ENCODE results near the gene VAX1. TPM values are rescaled to one million over a fixed set of nuclear protein-coding genes. Genes with fewer than 3 reads are reported as not detected.

VAX1 gene
- total RNA-seq, 1 experiment from 2014 or later = not detected

GRCh38 chr10:117169480-117169879, 31.4 kb upstream of the VAX1 start:
- H4K20me1 ChIP-seq (ENCODE audit: control insufficient read depth, insufficient read depth, insufficient read length) = no peaks in the 10 kb centered on the region
- H2BK120ac ChIP-seq (ENCODE audit: low read depth, low read length, poor library complexity, severe bottlenecking) = no peak overlapping the region
- H3K27me3 ChIP-seq (ENCODE audit: insufficient read depth, low read length) = peaks cover 82% of the 10 kb centered on the region
- H2BK5ac ChIP-seq (ENCODE audit: insufficient read length, low read length) = no peak overlapping the region
- no peak overlapping the region for H3K9ac ChIP-seq (ENCODE audit: extremely low read depth, insufficient read length, low read length)
- H3K27ac ChIP-seq (ENCODE audit: insufficient read length, low read depth, low read length) = no peak overlapping the region
- Mint-ChIP-seq H3K4me1 (peaks cover 14 to 39% of the 10 kb centered on the region in 2 experiments), H3K27me3 (ENCODE audit: low read depth) (peaks cover 100% of the 10 kb centered on the region), H3K36me3 (ENCODE audit: insufficient read depth in 1 of 3, low read depth in 3 of 3) (no peaks in the 10 kb centered on the region; a peak in 1 of 7 replicates), H3K27ac (no peak overlapping the region), H3K4me3 (peak overlapping the region in 1 of 2 experiments; percentile 21; a peak in 2 of 5 replicates), H3K9me3 (no peaks in the 10 kb centered on the region; a peak in 1 of 5 replicates)
- H2BK12ac ChIP-seq (ENCODE audit: insufficient read length, low read depth, low read length) = no peak overlapping the region
- H3K18ac ChIP-seq (ENCODE audit: insufficient read length, low read depth, low read length) = no peak overlapping the region
- H2BK15ac ChIP-seq (ENCODE audit: low read depth, low read length) = no peak overlapping the region
- H3K4me2 ChIP-seq (ENCODE audit: insufficient read depth, insufficient read length, low read length) = no peak overlapping the region
- H3K14ac ChIP-seq (ENCODE audit: insufficient read depth, low read length) = no peak overlapping the region
- H2AFZ ChIP-seq (ENCODE audit: low read length) = no peak overlapping the region
- H4K91ac ChIP-seq (ENCODE audit: insufficient read length, low read depth, low read length) = no peak overlapping the region
- peaks cover 13% of the 10 kb centered on the region for H3K23me2 ChIP-seq (ENCODE audit: insufficient read length, low read depth, low read length, poor library complexity, severe bottlenecking)
- H3K9me3 ChIP-seq (ENCODE audit: control insufficient read depth, low read depth, low read length) = no peaks in the 10 kb centered on the region
- no peak for DNase-seq
- no peak overlapping the region for H2BK20ac ChIP-seq (ENCODE audit: low read depth, low read length, poor library complexity, severe bottlenecking)
- H4K5ac ChIP-seq (ENCODE audit: insufficient read length, low read depth, low read length) = no peak overlapping the region
- H3K56ac ChIP-seq (ENCODE audit: insufficient read length, low read depth, low read length) = no peak overlapping the region
- H4K8ac ChIP-seq (replicated peaks; ENCODE audit: insufficient read length, low read depth, low read length) = no peak overlapping the region
- H3K4me1 ChIP-seq (ENCODE audit: insufficient read depth, low read length) = no peaks in the 10 kb centered on the region
- TF ChIP-seq CTCF (conservative IDR thresholded peaks at IDR 0.05) = no peak
- H3K79me1 ChIP-seq (ENCODE audit: insufficient read depth, low read depth, low read length, poor library complexity, severe bottlenecking) = no peaks in the 10 kb centered on the region
- no peak overlapping the region for H2AK5ac ChIP-seq (ENCODE audit: insufficient read length, low read length)
- no peak overlapping the region for H3T11ph ChIP-seq (ENCODE audit: low read length)
- H3K4ac ChIP-seq (ENCODE audit: low read depth, low read length) = no peak overlapping the region
- H3K79me2 ChIP-seq (ENCODE audit: insufficient read depth, low read length) = no peaks in the 10 kb centered on the region
- WGBS (ENCODE audit: extremely low coverage, insufficient read length, low lambda C conversion rate) = no CpG with 5 or more reads among the region's 2 CpGs
- H3K23ac ChIP-seq (ENCODE audit: insufficient read length, low read depth, low read length) = no peak overlapping the region
